ENCODE measurements around the gene ALDH16A1. TPM values are rescaled to one million over a fixed set of nuclear protein-coding genes. Genes with fewer than 3 reads are reported as not detected.
A peak's percentile ranks its signal among the peaks of the same experiment; 100 is the strongest.

ALDH16A1 gene
- total and polyA plus RNA-seq, 10 of the 15 experiments (the other 5 are each of a cell fraction or from before 2014, with no cell fraction given): 1.7 to 49.3 (median 18.1) TPM

DNA sequence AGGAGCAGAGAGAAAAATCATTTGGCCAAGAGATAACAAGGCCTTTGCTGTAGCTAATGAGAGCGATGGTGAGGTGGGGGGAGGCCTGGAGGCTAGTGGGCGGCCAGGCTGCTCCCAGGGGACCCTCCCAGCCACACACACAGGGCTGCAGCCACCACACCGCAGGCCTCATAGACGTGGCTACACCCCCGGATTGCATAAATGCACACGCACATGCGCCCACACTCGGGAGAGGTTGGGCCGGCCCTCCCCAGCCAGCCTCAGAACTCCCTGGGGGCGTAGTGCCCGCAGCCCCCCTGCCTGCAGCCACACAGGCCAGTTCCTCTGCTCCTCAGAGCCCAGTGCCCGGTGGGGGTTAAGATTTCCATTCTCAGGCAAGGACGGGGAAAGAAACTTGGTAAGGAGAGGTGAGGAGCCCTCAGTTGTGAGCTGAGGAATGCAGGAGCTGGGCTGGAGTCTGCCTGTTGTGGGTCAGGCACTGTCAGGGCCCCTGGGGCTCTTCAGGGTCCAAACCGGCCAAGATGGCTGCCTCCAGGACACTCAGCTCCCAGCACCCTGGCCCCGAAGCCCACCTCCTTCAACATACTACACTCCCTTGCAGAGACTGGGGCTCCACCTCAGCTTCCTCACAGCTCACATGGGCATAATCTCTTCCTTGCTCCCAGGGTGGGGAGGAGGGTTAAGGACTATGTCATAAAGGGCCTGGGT lies 37.8 kb upstream of the ALDH16A1 start (continued):
- TF ChIP-seq MLLT1 (IDR thresholded peaks at IDR 0.05) (peak; percentile 87), SRF (IDR thresholded peaks at IDR 0.05; ENCODE audit: low read depth in 2 of 2, low read length in 2 of 2) (no peak), NRF1 (conservative IDR thresholded peaks at IDR 0.05; ENCODE audit: low read depth, low read length) (no peak), CREB1 (IDR thresholded peaks at IDR 0.05; ENCODE audit: low read depth) (peak; percentile 81), TBL1XR1 (IDR thresholded peaks at IDR 0.05; ENCODE audit: low read depth, low read length) (peak; percentile 74), ZNF274 (IDR thresholded peaks at IDR 0.05; ENCODE audit: insufficient read depth, insufficient read length) (no peak), SUPT20H (IDR thresholded peaks at IDR 0.05; ENCODE audit: borderline replicate concordance, control insufficient read depth, low read depth, low read length) (no peak), ZNF207 (IDR thresholded peaks at IDR 0.05; ENCODE audit: borderline replicate concordance) (no peak)

DNA sequence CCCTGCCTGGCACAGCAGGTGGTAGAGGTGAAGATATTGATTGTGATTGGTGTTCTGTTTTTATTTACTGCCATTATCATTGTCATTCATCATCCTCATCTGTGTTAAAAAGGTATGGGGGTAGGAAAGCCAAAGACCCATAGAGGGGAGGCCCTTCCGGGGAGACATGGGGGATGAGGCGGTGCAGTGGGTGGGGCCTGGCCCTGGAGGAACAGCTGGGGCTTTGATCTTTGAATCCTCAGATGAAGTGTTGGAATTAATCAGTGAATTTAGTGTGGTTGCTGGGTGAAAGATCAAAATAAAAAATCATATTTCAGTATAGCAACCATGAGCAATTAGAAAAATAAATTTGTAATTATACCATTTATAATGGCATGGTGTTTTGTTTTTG lies 37.2 kb upstream of the ALDH16A1 start:
- in situ Hi-C loops (cut with MboI): no loop called here
- TF ChIP-seq ELK1 (IDR thresholded peaks at IDR 0.05; ENCODE audit: low read depth, low read length): no peak
- no peak for TF ChIP-seq SMAD5 (IDR thresholded peaks at IDR 0.05; ENCODE audit: low read depth)
- TF ChIP-seq, protein P1, sequence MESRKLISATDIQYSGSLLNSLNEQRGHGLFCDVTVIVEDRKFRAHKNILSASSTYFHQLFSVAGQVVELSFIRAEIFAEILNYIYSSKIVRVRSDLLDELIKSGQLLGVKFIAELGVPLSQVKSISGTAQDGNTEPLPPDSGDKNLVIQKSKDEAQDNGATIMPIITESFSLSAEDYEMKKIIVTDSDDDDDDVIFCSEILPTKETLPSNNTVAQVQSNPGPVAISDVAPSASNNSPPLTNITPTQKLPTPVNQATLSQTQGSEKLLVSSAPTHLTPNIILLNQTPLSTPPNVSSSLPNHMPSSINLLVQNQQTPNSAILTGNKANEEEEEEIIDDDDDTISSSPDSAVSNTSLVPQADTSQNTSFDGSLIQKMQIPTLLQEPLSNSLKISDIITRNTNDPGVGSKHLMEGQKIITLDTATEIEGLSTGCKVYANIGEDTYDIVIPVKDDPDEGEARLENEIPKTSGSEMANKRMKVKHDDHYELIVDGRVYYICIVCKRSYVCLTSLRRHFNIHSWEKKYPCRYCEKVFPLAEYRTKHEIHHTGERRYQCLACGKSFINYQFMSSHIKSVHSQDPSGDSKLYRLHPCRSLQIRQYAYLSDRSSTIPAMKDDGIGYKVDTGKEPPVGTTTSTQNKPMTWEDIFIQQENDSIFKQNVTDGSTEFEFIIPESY (IDR thresholded peaks at IDR 0.05): no peak
- TF ChIP-seq SMARCA5 (IDR thresholded peaks at IDR 0.05): no peak
- no peak for TF ChIP-seq CHD2 (IDR thresholded peaks at IDR 0.05; ENCODE audit: borderline replicate concordance, low read depth, low read length)

More for the DNA sequence above, 37.2 kb upstream of the ALDH16A1 start:
- no peak overlapping the region for H3K27ac ChIP-seq (ENCODE audit: control insufficient read depth, insufficient read depth)
- no peak overlapping the region for H3K4me3 ChIP-seq
- H3K9me3 ChIP-seq (replicated peaks; ENCODE audit: control insufficient read depth, insufficient read depth, low read length): no peaks in the 10 kb centered on the region
- no TSS peak for BruUV-seq (replicated peaks)
- H3K9ac ChIP-seq (ENCODE audit: control insufficient read depth, insufficient read depth, low read length): no peak overlapping the region
- no peak for FAIRE-seq
- RAD21 ChIA-PET (ENCODE audit: unreplicated experiment): interaction anchor here (0.8 to 1.8 kb wide), 6 partner anchors 8 to 55 kb away, joined by 3 to 4 read pairs (median 3); no protein-coding TSS in a partner anchor
- H3K79me2 ChIP-seq (ENCODE audit: control insufficient read depth, insufficient read depth, low read length): no peaks in the 10 kb centered on the region
- 0 out of 2 replicates have a peak, but pooled peaks cover 3% of the 10 kb centered on the region for H3K4me1 ChIP-seq (ENCODE audit: control insufficient read depth, insufficient read depth, low read length)
- no peak overlapping the region for H3K4me2 ChIP-seq (ENCODE audit: control insufficient read depth, insufficient read depth)
- no peaks in the 10 kb centered on the region for H3K36me3 ChIP-seq (ENCODE audit: control insufficient read depth in 2 of 2, insufficient read depth in 2 of 2, low read length in 1 of 2)
- SMC1A ChIA-PET (ENCODE audit: uncharacterized antibody, unreplicated experiment): interaction anchor here (1.1 to 3.0 kb wide), 5 partner anchors 8 to 24 kb away, joined by 3 to 9 read pairs (median 4); partner anchors contain the start of gene GFY
- no peak for DNase-seq (ENCODE audit: low read depth, low spot score)
- peak; percentile 19; the same call in 2 of the 3 replicates for ATAC-seq
- intact Hi-C loops (cut with micrococcal nuclease; ENCODE audit: unreplicated experiment): no loop called here
- H4K20me1 ChIP-seq (ENCODE audit: control insufficient read depth, insufficient read depth): no peaks in the 10 kb centered on the region
- H3K27me3 ChIP-seq (replicated peaks in 1 of 2; ENCODE audit: control insufficient read depth in 2 of 2, insufficient read depth in 2 of 2, low read length in 1 of 2): peaks cover 2 to 13% of the 10 kb centered on the region in 2 experiments; a peak in 3 of 4 replicates
- POLR2A ChIA-PET: no interaction called here
- H2AFZ ChIP-seq (ENCODE audit: control insufficient read depth, low read depth, low read length): peak overlapping the region; percentile 19; the same call in 1 of the 2 replicates
- CTCF ChIA-PET: interaction anchor here (0.7 to 3.8 kb wide), 7 partner anchors 10 to 113 kb away, joined by 3 to 19 read pairs (median 3); partner anchors contain the start of gene FLT3LG
- 81% methylated on average over 2 of the region's 2 CpGs for WGBS (ENCODE audit: insufficient coverage, insufficient replicate concordance, low lambda C conversion rate, missing lambda C conversion rate)

Data from GM12878 (cell line).